Liver (tissue), 9 donors: ENCODE measurements around the gene GADL1. TPM values are rescaled to one million over a fixed set of nuclear protein-coding genes. Genes with fewer than 3 reads are reported as not detected.

ENCODE experiments used
- DNase-seq: peaks from one replicate; pipeline ENCODE4 v3.0.0-alpha.2; 2017; ENCODE audit warnings: low spot score
- H3K27ac ChIP-seq, 2 donors: one replicate each; pipeline ENCODE4 v1.7.0; 2013; ENCODE audit warnings: inconsistent platforms in 2 of 2, low read length in 2 of 2, control low read depth in 1 of 2, low read depth in 1 of 2, mild to moderate bottlenecking in 1 of 2
- H3K27me3 ChIP-seq, 4 donors: one replicate each; pipeline versions ENCODE4 v1.6.1 to v1.7.0; 2013; ENCODE audit warnings: low read length in 3 of 4, inconsistent platforms in 1 of 4, mild to moderate bottlenecking in 1 of 4, moderate library complexity in 1 of 4; ENCODE audit not compliant: control insufficient read depth in 4 of 4, insufficient read depth in 4 of 4
- H3K36me3 ChIP-seq, 4 donors: one replicate each; pipeline versions ENCODE4 v1.6.1 to v1.7.0; 2013; ENCODE audit warnings: low read length in 3 of 4, mild to moderate bottlenecking in 3 of 4, low read depth in 1 of 4, moderate library complexity in 1 of 4; ENCODE audit not compliant: control insufficient read depth in 4 of 4, insufficient read depth in 3 of 4
- H3K4me1 ChIP-seq, 4 donors: one replicate each; pipeline versions ENCODE4 v1.6.1 to v1.7.0; 2013; ENCODE audit warnings: low read length in 3 of 4, mild to moderate bottlenecking in 3 of 4, moderate library complexity in 1 of 4; ENCODE audit not compliant: control insufficient read depth in 4 of 4, insufficient read depth in 4 of 4
- H3K4me3 ChIP-seq, 3 donors: one replicate each; pipeline versions ENCODE4 v1.6.1 to v1.7.0; 2013; ENCODE audit warnings: low read length in 3 of 3, control low read depth in 1 of 3, low read depth in 1 of 3, mild to moderate bottlenecking in 1 of 3
- H3K9ac ChIP-seq, 2 donors: one replicate each; pipeline ENCODE4 v1.7.0; 2013; ENCODE audit warnings: low read length in 2 of 2, mild to moderate bottlenecking in 2 of 2, moderate library complexity in 2 of 2, control low read depth in 1 of 2, low read depth in 1 of 2
- H3K9me3 ChIP-seq, 4 donors: one replicate each; pipeline versions ENCODE4 v1.6.1 to v1.7.0; 2013; ENCODE audit warnings: low read length in 3 of 4; ENCODE audit not compliant: control insufficient read depth in 4 of 4
- CTCF ChIP-seq: fragments of 150-350 bp; IDR thresholded peaks from 2 replicates; pipeline ENCODE4 v1.5.1; 2017; ENCODE audit warnings: improper control_type of control experiment, low read depth, low read length; ENCODE audit not compliant: missing input control
- EGR1 ChIP-seq, 2 donors: IDR thresholded peaks; 2 replicates each; pipeline ENCODE4 v1.6.1; 2016 to 2018; ENCODE audit warnings: antibody characterized with exemption in 2 of 2, low read depth in 2 of 2
- FOXA1 ChIP-seq: IDR thresholded peaks from 2 replicates; pipeline ENCODE4 v1.6.1; 2016; ENCODE audit warnings: antibody characterized with exemption
- FOXA2 ChIP-seq: IDR thresholded peaks from 2 replicates; pipeline ENCODE4 v1.6.1; 2016; ENCODE audit warnings: antibody characterized with exemption
- HNF4A ChIP-seq, 2 donors: conservative IDR thresholded peaks; 2 replicates each; pipeline ENCODE4 v1.6.1; 2016; ENCODE audit warnings: antibody characterized with exemption in 2 of 2, mild to moderate bottlenecking in 2 of 2
- HNF4G ChIP-seq: IDR thresholded peaks from 2 replicates; pipeline ENCODE4 v1.6.1; 2016; ENCODE audit warnings: antibody characterized with exemption
- JUND ChIP-seq, 2 donors: IDR thresholded peaks; 2 replicates each; pipeline ENCODE4 v1.6.1; 2016; ENCODE audit warnings: antibody characterized with exemption in 2 of 2
- NR2F2 ChIP-seq: IDR thresholded peaks from 2 replicates; pipeline ENCODE4 v1.6.1; 2016; ENCODE audit warnings: antibody characterized with exemption
- RAD21 ChIP-seq, 2 donors: IDR thresholded peaks; 2 replicates each; pipeline ENCODE4 v1.6.1; 2016; ENCODE audit warnings: antibody characterized with exemption in 2 of 2, mild to moderate bottlenecking in 2 of 2
- RXRA ChIP-seq, 2 donors: IDR thresholded peaks; 2 replicates each; pipeline ENCODE4 v1.6.1; 2017 to 2018; ENCODE audit warnings: antibody characterized with exemption in 2 of 2, mild to moderate bottlenecking in 1 of 2
- SP1 ChIP-seq: IDR thresholded peaks from 2 replicates; pipeline ENCODE4 v1.6.1; 2018; ENCODE audit warnings: antibody characterized with exemption, mild to moderate bottlenecking
- TAF1 ChIP-seq: conservative IDR thresholded peaks from 2 replicates; pipeline ENCODE4 v1.6.1; 2016; ENCODE audit warnings: antibody characterized with exemption, mild to moderate bottlenecking
- WGBS: extraction: QIAGEN DNeasy Blood & Tissue Kit; methylation state at CpG from one replicate; pipeline ENCODE4 v1.1.7; 2013; 5-methylcytosine and 5-hydroxymethylcytosine counted together
- polyA plus RNA-seq, 2 donors: library from polyadenylated mRNA; stranded (reverse) in 1 of 2; unstranded in 1 of 2; fragments of 200-250 nt in 1 of 2; fragments of >200 nt in 1 of 2; fragmentation: Nextera tagmentation in 1 of 2; extraction: Ambion mirVana in 1 of 2; gene quantifications; one replicate each; pipeline versions ENCODE4 v1.2.1 to v1.2.3, GENCODE V29; 2013 to 2015
- total RNA-seq, 2 donors: library from RNA; depleted of rRNA; stranded (reverse); fragments of >200 nt; gene quantifications; one replicate each; pipeline ENCODE4 v1.2.3, GENCODE V29; 2014
- TF ChIP-seq, protein P1 (sequence below): IDR thresholded peaks from 2 replicates; pipeline ENCODE4 v1.6.1; 2016; ENCODE audit warnings: antibody characterized with exemption
- TF ChIP-seq, protein P2 (sequence below): IDR thresholded peaks from 2 replicates; pipeline ENCODE4 v1.6.1; 2016; ENCODE audit warnings: antibody characterized with exemption, mild to moderate bottlenecking
- TF ChIP-seq, protein P3 (sequence below): IDR thresholded peaks from 2 replicates; pipeline ENCODE4 v1.6.1; 2016; ENCODE audit warnings: antibody characterized with exemption
- TF ChIP-seq, protein P4 (sequence below): IDR thresholded peaks from 2 replicates; pipeline ENCODE4 v1.6.1; 2016; ENCODE audit warnings: antibody characterized with exemption
- donor health status: healthy.
- donor health status: healthy.
- donor health status: healthy.
- donor health status: healthy.
- donor health status: healthy.

The GADL1 gene
- total and polyA plus RNA-seq, 4 donors: not detected

DNA sequence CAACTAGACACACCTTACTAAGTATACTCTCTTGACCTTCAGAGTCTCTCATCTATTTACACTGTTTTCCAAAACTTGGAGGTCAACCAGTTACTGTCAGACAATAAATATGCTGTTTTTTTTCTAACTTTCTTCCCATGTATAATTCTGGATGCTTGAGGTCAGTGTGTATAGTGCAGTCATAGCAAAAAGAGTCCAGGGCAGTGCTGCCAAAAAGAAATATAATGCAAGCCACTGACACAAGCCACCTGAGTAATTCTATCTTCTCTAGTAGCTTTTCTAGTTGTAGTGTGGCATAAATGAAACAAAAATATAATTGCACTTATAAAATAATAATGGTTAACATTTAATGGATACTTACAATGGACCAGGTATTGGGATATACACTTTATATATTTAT is 21.6 kb downstream of the GADL1 start:
- no peak for DNase-seq
- Histone ChIP-seq H3K27me3 (no peaks in the 10 kb centered on the region), H3K4me3 (no peak overlapping the region), H3K36me3 (no peaks in the 10 kb centered on the region), H3K27ac (no peak overlapping the region), H3K4me1 (no peaks in the 10 kb centered on the region), H3K9ac (no peak overlapping the region), H3K9me3 (no peaks in the 10 kb centered on the region)
- TF ChIP-seq, protein P1, sequence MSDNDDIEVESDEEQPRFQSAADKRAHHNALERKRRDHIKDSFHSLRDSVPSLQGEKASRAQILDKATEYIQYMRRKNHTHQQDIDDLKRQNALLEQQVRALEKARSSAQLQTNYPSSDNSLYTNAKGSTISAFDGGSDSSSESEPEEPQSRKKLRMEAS: no peak
- TF ChIP-seq CTCF: no peak
- no peak for TF ChIP-seq RXRA (IDR thresholded peaks at IDR 0.05)
- TF ChIP-seq RAD21 (IDR thresholded peaks at IDR 0.05): no peak
- no peak for TF ChIP-seq TAF1
- TF ChIP-seq FOXA2: no peak
- no peak for TF ChIP-seq HNF4G
- TF ChIP-seq FOXA1: no peak
- TF ChIP-seq, protein P2, sequence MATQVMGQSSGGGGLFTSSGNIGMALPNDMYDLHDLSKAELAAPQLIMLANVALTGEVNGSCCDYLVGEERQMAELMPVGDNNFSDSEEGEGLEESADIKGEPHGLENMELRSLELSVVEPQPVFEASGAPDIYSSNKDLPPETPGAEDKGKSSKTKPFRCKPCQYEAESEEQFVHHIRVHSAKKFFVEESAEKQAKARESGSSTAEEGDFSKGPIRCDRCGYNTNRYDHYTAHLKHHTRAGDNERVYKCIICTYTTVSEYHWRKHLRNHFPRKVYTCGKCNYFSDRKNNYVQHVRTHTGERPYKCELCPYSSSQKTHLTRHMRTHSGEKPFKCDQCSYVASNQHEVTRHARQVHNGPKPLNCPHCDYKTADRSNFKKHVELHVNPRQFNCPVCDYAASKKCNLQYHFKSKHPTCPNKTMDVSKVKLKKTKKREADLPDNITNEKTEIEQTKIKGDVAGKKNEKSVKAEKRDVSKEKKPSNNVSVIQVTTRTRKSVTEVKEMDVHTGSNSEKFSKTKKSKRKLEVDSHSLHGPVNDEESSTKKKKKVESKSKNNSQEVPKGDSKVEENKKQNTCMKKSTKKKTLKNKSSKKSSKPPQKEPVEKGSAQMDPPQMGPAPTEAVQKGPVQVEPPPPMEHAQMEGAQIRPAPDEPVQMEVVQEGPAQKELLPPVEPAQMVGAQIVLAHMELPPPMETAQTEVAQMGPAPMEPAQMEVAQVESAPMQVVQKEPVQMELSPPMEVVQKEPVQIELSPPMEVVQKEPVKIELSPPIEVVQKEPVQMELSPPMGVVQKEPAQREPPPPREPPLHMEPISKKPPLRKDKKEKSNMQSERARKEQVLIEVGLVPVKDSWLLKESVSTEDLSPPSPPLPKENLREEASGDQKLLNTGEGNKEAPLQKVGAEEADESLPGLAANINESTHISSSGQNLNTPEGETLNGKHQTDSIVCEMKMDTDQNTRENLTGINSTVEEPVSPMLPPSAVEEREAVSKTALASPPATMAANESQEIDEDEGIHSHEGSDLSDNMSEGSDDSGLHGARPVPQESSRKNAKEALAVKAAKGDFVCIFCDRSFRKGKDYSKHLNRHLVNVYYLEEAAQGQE: no peak
- no peak for TF ChIP-seq NR2F2
- TF ChIP-seq, protein P3, sequence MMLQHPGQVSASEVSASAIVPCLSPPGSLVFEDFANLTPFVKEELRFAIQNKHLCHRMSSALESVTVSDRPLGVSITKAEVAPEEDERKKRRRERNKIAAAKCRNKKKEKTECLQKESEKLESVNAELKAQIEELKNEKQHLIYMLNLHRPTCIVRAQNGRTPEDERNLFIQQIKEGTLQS: no peak
- TF ChIP-seq HNF4A (conservative IDR thresholded peaks at IDR 0.05): no peak

DNA sequence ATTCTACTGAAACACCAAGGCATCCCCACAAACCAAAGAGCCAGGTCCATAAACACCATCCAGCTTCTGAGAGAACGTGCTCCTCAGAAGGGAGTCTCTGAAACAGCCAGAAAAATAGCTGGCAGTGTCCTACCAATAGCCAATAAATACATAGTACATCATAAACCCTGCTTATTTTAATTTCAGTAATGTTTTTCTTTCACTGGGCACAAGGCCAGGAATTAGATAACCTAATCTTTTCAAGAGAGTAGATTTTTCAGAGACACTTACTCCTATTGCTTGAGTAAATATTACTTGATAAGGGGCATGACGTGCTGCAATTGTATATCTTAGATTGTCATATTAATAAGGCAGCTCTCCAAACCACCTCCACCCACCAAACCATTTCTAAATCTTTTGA is 22.7 kb downstream of the GADL1 start:
- WGBS: 48% methylated on average over 2 of the region's 2 CpGs
- no peak overlapping the region for H3K9ac ChIP-seq
- H3K9me3 ChIP-seq: no peaks in the 10 kb centered on the region
- DNase-seq: no peak
- no peak for TF ChIP-seq JUND (IDR thresholded peaks at IDR 0.05)
- no peak for TF ChIP-seq SP1
- no peak for TF ChIP-seq EGR1 (IDR thresholded peaks at IDR 0.05; ENCODE audit: low read depth in 2 of 2)
- no peak for TF ChIP-seq HNF4A (conservative IDR thresholded peaks at IDR 0.05)
- no peak for TF ChIP-seq FOXA1
- TF ChIP-seq, protein P4, sequence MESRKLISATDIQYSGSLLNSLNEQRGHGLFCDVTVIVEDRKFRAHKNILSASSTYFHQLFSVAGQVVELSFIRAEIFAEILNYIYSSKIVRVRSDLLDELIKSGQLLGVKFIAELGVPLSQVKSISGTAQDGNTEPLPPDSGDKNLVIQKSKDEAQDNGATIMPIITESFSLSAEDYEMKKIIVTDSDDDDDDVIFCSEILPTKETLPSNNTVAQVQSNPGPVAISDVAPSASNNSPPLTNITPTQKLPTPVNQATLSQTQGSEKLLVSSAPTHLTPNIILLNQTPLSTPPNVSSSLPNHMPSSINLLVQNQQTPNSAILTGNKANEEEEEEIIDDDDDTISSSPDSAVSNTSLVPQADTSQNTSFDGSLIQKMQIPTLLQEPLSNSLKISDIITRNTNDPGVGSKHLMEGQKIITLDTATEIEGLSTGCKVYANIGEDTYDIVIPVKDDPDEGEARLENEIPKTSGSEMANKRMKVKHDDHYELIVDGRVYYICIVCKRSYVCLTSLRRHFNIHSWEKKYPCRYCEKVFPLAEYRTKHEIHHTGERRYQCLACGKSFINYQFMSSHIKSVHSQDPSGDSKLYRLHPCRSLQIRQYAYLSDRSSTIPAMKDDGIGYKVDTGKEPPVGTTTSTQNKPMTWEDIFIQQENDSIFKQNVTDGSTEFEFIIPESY: no peak
- TF ChIP-seq, protein P2: no peak
- no peak for TF ChIP-seq CTCF
- TF ChIP-seq HNF4G: no peak
- H3K4me3 ChIP-seq: no peak overlapping the region
- no peaks in the 10 kb centered on the region for H3K27me3 ChIP-seq
- no peak overlapping the region for H3K27ac ChIP-seq
- H3K36me3 ChIP-seq: no peaks in the 10 kb centered on the region
- no peaks in the 10 kb centered on the region for H3K4me1 ChIP-seq
